Activated CD8-positive, alpha-beta memory T cell treated with anti-CD3 and anti-CD28 coated beads, Interleukin-2, amount 10 ng/mL, durations not matched to agents 7 days and 5 days (primary cell): ENCODE data around the gene GKN1. TPM values are rescaled to one million over a fixed set of nuclear protein-coding genes. Genes with fewer than 3 reads are reported as not detected.

Experiments used
- ATAC-seq: fragments of 150-1000 bp; cut with Tn5 transposase; one replicate; pipeline ENCODE4 v1.10.0; 2021; ENCODE audit warnings: moderate library complexity
- CTCF ChIA-PET: fragments of 350-600 bp; sonication (Branson Sonifier 250); formaldehyde crosslinking; loops from one replicate; lab custom pipeline; 2021; ENCODE audit warnings: antibody characterized with exemption; lab: Charles Lee
- DNase-seq: peaks from one replicate; pipeline ENCODE4 v3.0.0-alpha.2; 2020
- H3K27ac Mint-ChIP-seq: one replicate; pipeline ENCODE4 v1.8.0; 2021; ENCODE audit warnings: mild to moderate bottlenecking, mixed read lengths
- H3K27me3 Mint-ChIP-seq: one replicate; pipeline ENCODE4 v1.8.0; 2021; ENCODE audit warnings: mixed read lengths
- H3K36me3 Mint-ChIP-seq: one replicate; pipeline ENCODE4 v1.8.0; 2021; ENCODE audit warnings: mild to moderate bottlenecking, mixed read lengths
- H3K4me1 Mint-ChIP-seq: one replicate; pipeline ENCODE4 v1.8.0; 2021; ENCODE audit warnings: mixed read lengths
- H3K4me3 Mint-ChIP-seq: one replicate; pipeline ENCODE4 v1.8.0; 2021; ENCODE audit warnings: mild to moderate bottlenecking, moderate library complexity, mixed read lengths
- H3K9me3 Mint-ChIP-seq: one replicate; pipeline ENCODE4 v1.8.0; 2022; ENCODE audit warnings: low read depth, mixed read lengths
- total RNA-seq, 2 experiments: library from RNA; stranded (reverse); gene quantifications; one replicate each; pipeline ENCODE4 v1.2.3, GENCODE V29; 2021

The GKN1 gene, protein sequence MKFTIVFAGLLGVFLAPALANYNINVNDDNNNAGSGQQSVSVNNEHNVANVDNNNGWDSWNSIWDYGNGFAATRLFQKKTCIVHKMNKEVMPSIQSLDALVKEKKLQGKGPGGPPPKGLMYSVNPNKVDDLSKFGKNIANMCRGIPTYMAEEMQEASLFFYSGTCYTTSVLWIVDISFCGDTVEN
- total RNA-seq = not detected

DNA sequence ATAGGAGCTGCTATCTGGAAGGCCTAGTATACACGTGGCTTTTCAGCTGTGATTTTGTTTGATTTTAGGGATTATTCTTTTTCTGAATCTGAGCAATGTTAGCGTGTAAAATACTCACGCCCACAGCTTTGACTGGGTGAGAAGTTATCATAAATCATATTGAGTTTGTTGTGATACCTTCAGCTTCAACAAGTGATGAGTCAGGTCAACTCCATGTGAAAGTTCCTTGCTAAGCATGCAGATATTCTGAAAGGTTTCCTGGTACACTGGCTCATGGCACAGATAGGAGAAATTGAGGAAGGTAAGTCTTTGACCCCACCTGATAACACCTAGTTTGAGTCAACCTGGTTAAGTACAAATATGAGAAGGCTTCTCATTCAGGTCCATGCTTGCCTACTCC lies at the start of gene GKN1:
TSS of gene GKN1 (plus strand) at position 386 of the 400 bp plus-strand sequence. CDS start 42 bp downstream, outside the sequence.
- ATAC-seq = no peak
- Mint-ChIP-seq H3K27me3 (peaks cover 41% of the 10 kb centered on the region), H3K27ac (no peak within 1 kb of the TSS), H3K4me3 (no peak within 1 kb of the TSS), H3K4me1 (no peaks in the 10 kb centered on the region), H3K36me3 (no peaks in the 10 kb centered on the region), H3K9me3 (no peaks in the 10 kb centered on the region)
- no peak for DNase-seq
- CTCF ChIA-PET = no interaction called here

DNA sequence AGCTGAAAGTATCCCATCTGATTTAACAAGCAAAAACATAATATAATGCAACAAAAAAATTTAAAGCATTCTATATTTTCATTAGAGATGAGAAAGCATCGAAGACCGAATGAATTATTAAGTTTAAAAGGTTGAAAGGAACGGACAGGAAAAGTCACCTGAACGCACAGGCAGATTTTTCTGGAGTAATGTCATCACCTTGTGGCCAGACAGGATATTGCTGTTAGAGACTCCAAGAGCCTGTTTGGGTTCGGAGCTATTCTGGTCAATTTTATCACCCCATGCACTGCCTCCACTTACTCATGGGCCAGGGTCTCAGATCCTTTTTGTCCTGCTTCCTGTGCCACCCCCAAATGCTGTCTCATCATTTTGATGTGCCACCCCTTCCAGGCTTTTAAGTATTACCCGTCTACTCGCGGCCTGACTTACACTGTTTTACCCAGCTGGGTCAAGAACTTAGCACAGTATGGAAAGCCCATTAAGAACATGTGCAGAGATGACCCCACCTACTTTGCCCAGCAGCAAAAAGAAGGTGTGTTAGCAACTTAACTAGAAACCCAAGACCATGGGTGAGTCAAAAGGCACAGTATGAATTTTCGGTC lies 49.0 kb upstream of the GKN1 start:
- peaks cover 30% of the 10 kb centered on the region for H3K27me3 Mint-ChIP-seq
- ATAC-seq (peak; percentile 85), DNase-seq (peak; percentile 70)
- H3K4me3 Mint-ChIP-seq = no peak overlapping the region
- H3K4me1 Mint-ChIP-seq = peaks cover 4% of the 10 kb centered on the region
- no peak overlapping the region for H3K27ac Mint-ChIP-seq
- H3K36me3 Mint-ChIP-seq = no peaks in the 10 kb centered on the region
- CTCF ChIA-PET = interaction anchor here (0.7 to 4.6 kb wide), 55 partner anchors 8 to 467 kb away, joined by 3 to 69 read pairs (median 5); partner anchors contain the start of genes APLF and FBXO48
- H3K9me3 Mint-ChIP-seq = no peaks in the 10 kb centered on the region

DNA sequence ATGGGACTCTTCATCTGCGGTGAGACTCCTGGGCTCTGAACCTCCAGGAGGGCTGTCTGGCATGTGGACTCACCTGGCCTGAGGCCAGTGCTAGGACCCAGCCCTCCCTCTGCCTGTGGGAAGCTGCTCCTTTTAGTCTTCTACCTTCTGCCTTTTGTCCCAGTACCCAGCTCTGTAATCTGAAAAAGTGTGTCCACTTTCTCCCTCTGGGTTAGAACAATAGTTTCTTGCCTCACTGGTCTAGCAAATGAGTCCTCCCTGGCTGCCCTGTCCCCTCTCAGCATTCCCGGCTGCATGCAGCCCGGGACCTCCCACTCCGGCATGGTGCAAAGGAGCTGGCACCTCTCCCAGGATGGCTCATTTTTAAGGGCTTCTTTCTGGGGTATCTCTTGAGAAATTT lies 47.6 kb upstream of the GKN1 start:
- Mint-ChIP-seq H3K9me3 (no peaks in the 10 kb centered on the region), H3K4me3 (no peak overlapping the region), H3K36me3 (no peaks in the 10 kb centered on the region), H3K27ac (no peak overlapping the region), H3K27me3 (peaks cover 36% of the 10 kb centered on the region), H3K4me1 (peaks cover 4% of the 10 kb centered on the region)
- CTCF ChIA-PET = interaction anchor here (0.7 to 4.6 kb wide), 12 partner anchors 13 to 461 kb away, joined by 3 to 69 read pairs (median 21); partner anchors contain the start of genes APLF and FBXO48
- ATAC-seq (no peak), DNase-seq (no peak)

DNA sequence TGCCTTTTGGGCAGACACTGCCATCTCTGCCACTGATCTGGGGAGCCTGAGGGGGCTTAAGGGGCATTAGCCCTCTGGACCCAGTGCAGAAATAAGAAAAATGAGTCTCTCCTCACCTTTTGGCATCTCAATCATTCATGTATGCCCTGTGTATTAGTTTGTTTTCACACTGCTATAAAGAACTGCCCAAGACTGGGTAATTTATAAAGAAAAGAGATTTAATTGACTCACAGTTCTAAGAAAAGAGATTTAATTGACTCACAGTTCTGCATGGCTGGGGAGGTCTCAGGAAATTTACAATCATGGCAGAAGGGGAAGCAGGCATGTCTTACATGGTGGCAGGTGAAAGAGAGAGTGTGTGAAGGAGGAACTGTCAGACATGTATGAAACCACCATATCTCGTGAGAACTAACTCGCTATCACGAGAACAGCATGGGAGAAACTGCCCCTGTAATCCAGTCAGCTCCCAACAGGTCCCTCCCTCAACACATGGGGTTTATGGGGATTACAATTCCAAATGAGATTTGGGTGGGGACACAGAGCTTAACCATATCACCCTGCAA lies 43.2 kb upstream of the GKN1 start:
- no peaks in the 10 kb centered on the region for H3K4me1 Mint-ChIP-seq
- CTCF ChIA-PET = interaction anchor here (1.4 kb wide), 1 partner anchor 12 kb away, joined by 4 read pairs; no protein-coding TSS in a partner anchor
- no peaks in the 10 kb centered on the region for H3K9me3 Mint-ChIP-seq
- peaks cover 46% of the 10 kb centered on the region for H3K27me3 Mint-ChIP-seq
- no peaks in the 10 kb centered on the region for H3K36me3 Mint-ChIP-seq
- ATAC-seq (no peak), DNase-seq (no peak)
- H3K27ac Mint-ChIP-seq = no peak overlapping the region
- H3K4me3 Mint-ChIP-seq = no peak overlapping the region

DNA sequence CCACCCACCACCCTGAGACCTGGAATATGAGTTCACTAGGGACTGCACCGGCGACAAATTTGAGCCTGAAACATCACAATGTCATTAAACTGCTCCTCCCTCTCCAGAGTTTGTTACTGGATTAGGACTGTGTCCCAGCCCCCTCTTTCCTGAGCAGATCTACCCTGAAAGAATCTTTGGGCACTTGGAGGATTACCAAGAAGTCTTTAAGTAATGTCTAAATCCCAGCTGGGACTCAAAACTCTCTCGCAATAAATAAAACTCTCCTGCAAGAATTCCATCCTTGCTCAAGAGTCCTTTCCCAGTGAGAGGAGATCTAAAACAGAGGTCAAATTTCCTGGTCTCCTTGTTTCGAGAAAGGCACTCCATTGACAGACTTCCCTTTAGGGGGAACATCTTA lies 42.6 kb upstream of the GKN1 start:
- H3K27ac Mint-ChIP-seq = no peak overlapping the region
- peaks cover 43% of the 10 kb centered on the region for H3K27me3 Mint-ChIP-seq
- DNase-seq (no peak), ATAC-seq (no peak)
- no peaks in the 10 kb centered on the region for H3K9me3 Mint-ChIP-seq
- H3K36me3 Mint-ChIP-seq = no peaks in the 10 kb centered on the region
- H3K4me1 Mint-ChIP-seq = no peaks in the 10 kb centered on the region
- no peak overlapping the region for H3K4me3 Mint-ChIP-seq
- CTCF ChIA-PET = interaction anchor here (1.4 kb wide), 1 partner anchor 11 kb away, joined by 4 read pairs; no protein-coding TSS in a partner anchor

DNA sequence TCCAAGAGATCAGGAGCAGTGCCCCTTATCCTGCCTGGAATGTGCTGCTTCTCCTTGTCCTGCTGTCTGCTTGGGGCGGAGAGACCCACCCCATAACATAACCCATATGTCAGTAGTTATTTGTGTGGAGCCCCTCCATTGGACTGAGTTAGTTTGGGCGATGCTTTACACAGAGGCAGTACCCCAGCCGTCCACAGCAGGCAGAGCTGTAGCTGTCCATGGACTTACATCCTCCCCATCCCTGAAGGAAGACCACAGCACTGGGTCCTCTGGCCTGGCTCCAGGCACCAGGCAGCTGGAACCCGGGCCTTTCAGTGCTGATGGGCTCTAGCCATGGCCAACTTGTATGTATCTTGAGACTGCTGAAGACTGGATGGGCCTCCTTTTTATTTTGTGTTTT lies 42.0 kb upstream of the GKN1 start:
- no peak for DNase-seq
- no peaks in the 10 kb centered on the region for H3K36me3 Mint-ChIP-seq
- no peak overlapping the region for H3K4me3 Mint-ChIP-seq
- no peak overlapping the region for H3K27ac Mint-ChIP-seq
- ATAC-seq = no peak
- CTCF ChIA-PET = interaction anchor here (1.2 to 3.6 kb wide), 2 partner anchors 11 to 374 kb away, joined by 3 to 28 read pairs; no protein-coding TSS in a partner anchor
- no peaks in the 10 kb centered on the region for H3K4me1 Mint-ChIP-seq
- peaks cover 45% of the 10 kb centered on the region for H3K27me3 Mint-ChIP-seq
- H3K9me3 Mint-ChIP-seq = no peaks in the 10 kb centered on the region

DNA sequence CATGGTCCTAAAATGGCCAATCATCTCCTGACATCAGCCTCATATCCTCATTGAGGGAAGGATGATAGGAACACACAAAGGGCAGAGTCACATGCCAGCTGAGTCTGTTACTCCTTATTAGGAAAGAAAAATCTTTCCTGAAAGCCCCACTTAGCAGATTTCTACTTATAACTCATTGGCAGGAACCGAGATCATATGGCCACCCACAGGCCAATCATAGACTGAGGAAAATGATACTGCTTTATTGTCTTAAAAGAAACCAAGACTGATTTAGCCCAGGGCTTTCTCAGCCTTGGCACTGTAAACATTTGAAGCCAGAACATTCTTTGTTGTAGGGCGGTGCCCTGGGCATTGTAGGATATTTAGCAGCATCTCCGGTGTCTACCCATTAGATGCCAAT lies 40.4 kb upstream of the GKN1 start:
- Mint-ChIP-seq H3K9me3 (no peaks in the 10 kb centered on the region), H3K4me1 (no peaks in the 10 kb centered on the region), H3K36me3 (no peaks in the 10 kb centered on the region), H3K27ac (no peak overlapping the region), H3K4me3 (no peak overlapping the region), H3K27me3 (peaks cover 50% of the 10 kb centered on the region)
- DNase-seq (no peak), ATAC-seq (no peak)
- CTCF ChIA-PET = interaction anchor here (1.5 to 3.6 kb wide), 3 partner anchors 9 to 225 kb away, joined by 6 to 28 read pairs (median 16); no protein-coding TSS in a partner anchor

DNA sequence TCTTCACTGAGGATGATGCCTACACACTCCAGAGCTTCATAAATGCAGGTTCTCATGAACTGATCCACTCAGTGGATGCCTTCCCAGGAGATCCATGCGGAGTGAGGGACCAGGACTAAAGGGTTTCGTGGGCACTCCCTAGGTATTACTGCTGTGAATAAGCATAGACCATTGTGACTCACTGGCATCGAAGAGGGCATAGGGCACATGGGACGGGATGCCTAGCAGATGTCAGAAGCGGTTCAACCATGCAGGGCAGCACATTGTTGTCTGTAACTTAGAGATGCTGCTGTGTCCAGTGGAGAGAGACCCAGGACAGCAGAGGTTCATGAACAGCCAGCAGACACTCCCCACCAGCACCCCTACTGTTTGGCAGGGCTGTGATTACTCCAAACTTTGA lies 39.0 kb upstream of the GKN1 start:
- H3K4me3 Mint-ChIP-seq = no peak overlapping the region
- H3K9me3 Mint-ChIP-seq = no peaks in the 10 kb centered on the region
- H3K4me1 Mint-ChIP-seq = no peaks in the 10 kb centered on the region
- DNase-seq (no peak), ATAC-seq (no peak)
- H3K27me3 Mint-ChIP-seq = peaks cover 51% of the 10 kb centered on the region
- no peaks in the 10 kb centered on the region for H3K36me3 Mint-ChIP-seq
- no peak overlapping the region for H3K27ac Mint-ChIP-seq
- CTCF ChIA-PET = interaction anchor here (1.5 to 3.6 kb wide), 4 partner anchors 8 to 226 kb away, joined by 6 to 28 read pairs (median 12); no protein-coding TSS in a partner anchor

DNA sequence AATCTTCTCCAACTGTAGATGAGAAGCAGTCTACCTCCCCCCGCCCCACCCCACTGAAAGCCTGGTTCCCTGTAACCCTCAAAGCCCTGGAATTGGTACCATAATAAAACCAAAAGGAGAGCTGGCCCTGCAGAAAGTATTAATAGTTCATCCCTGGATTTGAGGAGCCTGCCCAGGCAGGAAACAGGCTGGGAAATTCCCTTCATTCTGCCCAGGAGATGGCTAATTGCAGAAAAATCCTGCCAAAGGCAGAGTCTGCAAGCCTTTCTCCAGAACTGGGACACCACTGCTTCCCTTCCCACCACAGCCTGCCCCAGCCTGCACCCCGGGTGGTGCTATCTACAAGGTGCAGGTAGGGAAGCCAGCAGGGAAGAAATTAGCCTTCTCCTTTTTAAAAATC lies 38.0 kb upstream of the GKN1 start:
- DNase-seq (no peak), ATAC-seq (no peak)
- Mint-ChIP-seq H3K27me3 (peaks cover 57% of the 10 kb centered on the region), H3K27ac (no peak overlapping the region), H3K4me3 (no peak overlapping the region), H3K36me3 (no peaks in the 10 kb centered on the region), H3K4me1 (peaks cover 6% of the 10 kb centered on the region), H3K9me3 (no peaks in the 10 kb centered on the region)
- CTCF ChIA-PET = interaction anchor here (2.1 kb wide), 1 partner anchor 12 kb away, joined by 8 read pairs; no protein-coding TSS in a partner anchor

DNA sequence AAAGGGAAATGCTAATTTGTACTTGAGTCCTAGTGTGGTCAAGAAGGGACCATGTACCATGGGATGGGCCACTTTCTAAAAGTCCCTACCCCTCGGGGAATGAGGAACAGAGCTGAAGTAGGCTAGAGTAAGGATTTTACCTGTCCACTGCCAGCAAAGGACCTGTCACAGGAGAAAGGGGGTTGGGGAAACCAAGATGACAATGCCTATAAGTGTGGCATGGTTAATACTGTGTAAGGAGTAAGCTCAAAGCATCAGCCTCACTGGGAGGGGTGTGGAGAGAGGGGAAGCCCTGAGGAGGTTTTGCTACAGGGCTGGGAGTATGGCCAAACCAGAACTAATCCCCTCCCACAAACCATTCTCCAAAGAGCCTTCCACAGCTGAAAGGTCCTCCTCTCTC lies 37.5 kb upstream of the GKN1 start:
- DNase-seq (no peak), ATAC-seq (no peak)
- CTCF ChIA-PET = interaction anchor here (2.1 kb wide), 1 partner anchor 12 kb away, joined by 8 read pairs; no protein-coding TSS in a partner anchor
- Mint-ChIP-seq H3K27ac (no peak overlapping the region), H3K36me3 (no peaks in the 10 kb centered on the region), H3K27me3 (peaks cover 58% of the 10 kb centered on the region), H3K4me3 (no peak overlapping the region), H3K4me1 (peaks cover 6% of the 10 kb centered on the region), H3K9me3 (no peaks in the 10 kb centered on the region)

DNA sequence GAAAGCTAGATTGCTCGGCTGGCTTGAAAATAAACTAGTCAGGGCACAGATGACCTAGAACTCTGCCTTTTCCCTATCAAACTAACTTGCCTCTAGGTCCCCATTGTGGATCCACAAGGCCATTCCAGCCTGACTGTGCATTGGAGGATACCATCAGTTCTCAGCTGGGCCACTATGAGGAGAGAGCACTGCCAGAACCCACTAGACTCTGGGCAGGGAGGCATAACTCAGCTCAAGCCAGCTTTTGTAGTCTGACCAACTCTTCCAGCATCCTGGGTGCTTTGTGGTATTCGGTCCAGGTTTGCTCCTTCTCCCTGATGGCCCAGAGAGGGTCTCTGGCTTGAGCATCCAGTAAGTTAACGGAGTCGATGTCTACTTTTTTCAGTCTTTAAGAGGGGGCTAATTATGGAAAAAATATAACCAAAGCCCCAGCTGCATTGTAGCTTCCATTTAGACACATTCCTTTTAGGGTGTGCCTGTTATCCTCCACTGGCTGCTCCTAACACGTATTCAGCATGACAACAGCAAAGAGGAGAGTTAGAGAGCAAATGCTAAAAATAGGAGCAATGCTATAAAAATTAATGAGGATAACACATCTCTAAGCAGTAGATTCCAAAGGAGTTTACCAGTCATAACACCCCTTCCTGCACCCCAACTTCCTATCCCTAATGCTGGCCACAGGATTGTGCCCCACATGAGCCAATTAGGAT lies 36.9 kb upstream of the GKN1 start:
- Mint-ChIP-seq H3K27ac (no peak overlapping the region), H3K9me3 (no peaks in the 10 kb centered on the region), H3K4me3 (no peak overlapping the region), H3K27me3 (peaks cover 61% of the 10 kb centered on the region), H3K4me1 (peaks cover 6% of the 10 kb centered on the region), H3K36me3 (no peaks in the 10 kb centered on the region)
- ATAC-seq (no peak), DNase-seq (no peak)
- CTCF ChIA-PET = interaction anchor here (2.1 kb wide), 1 partner anchor 13 kb away, joined by 8 read pairs; no protein-coding TSS in a partner anchor

DNA sequence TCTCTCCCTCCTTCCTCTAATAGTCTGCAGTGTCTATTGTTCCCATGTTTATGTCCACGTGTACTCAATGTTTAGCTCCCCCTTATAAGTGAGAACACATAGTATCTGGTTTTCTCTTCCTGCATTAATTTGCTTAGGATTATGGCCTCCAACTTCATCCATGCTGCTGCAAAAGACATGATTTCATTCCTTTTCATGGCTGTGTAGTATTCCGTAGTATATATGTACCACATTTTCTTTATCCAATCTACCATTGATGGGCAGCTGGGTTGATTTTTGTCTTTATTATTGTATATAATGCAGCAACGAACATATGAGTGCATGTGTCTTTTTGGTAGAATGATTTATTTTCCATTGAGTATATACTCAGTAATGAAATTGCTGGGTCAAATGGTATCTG lies 35.5 kb upstream of the GKN1 start:
- H3K9me3 Mint-ChIP-seq = no peaks in the 10 kb centered on the region
- H3K4me1 Mint-ChIP-seq = peaks cover 8% of the 10 kb centered on the region
- H3K4me3 Mint-ChIP-seq = no peak overlapping the region
- CTCF ChIA-PET = no interaction called here
- H3K27me3 Mint-ChIP-seq = peaks cover 63% of the 10 kb centered on the region
- DNase-seq (no peak), ATAC-seq (no peak)
- no peak overlapping the region for H3K27ac Mint-ChIP-seq
- H3K36me3 Mint-ChIP-seq = no peaks in the 10 kb centered on the region

DNA sequence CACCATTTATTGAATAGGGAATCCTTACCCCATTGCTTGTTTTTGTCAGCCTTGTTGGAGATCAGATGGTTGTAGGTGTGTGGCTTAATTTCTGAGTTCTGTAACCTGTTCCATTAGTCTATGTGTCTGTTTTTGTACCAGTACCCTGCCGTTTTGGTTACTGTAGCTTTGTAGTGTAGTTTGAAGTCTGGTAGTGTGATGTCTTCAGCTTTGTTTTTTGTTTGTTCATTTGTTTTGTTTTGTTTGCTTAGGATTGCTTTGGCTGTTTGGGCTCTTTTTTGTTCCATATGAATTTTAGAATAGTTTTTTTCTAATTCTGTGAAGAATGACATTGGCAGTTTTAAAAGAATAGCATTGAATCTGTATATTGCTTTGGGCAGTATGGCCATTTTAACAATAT lies 34.5 kb upstream of the GKN1 start:
- H3K27me3 Mint-ChIP-seq = peaks cover 69% of the 10 kb centered on the region
- ATAC-seq = no peak

More for the DNA sequence above, 34.5 kb upstream of the GKN1 start:
- Mint-ChIP-seq H3K4me3 (no peak overlapping the region), H3K9me3 (no peaks in the 10 kb centered on the region), H3K27ac (no peak overlapping the region), H3K4me1 (peaks cover 8% of the 10 kb centered on the region), H3K36me3 (no peaks in the 10 kb centered on the region)
- DNase-seq = no peak
- CTCF ChIA-PET = interaction anchor here (0.9 to 1.7 kb wide), 2 partner anchors 13 to 15 kb away, joined by 3 to 6 read pairs; no protein-coding TSS in a partner anchor
